Esophagus squamous epithelium (tissue), 5 donors: ENCODE data around the gene ITPR2. TPM values are rescaled to one million over a fixed set of nuclear protein-coding genes. Genes with fewer than 3 reads are reported as not detected.

Source experiments
- DNase-seq: peaks from one replicate; lab custom pipeline; 2025; lab: John Stamatoyannopoulos, UW
- H3K27ac ChIP-seq, 4 donors: fragments of 200-600 bp; sonication (generic); one replicate each; pipeline ENCODE4 v1.5.1; 2016 to 2019; ENCODE audit warnings: mild to moderate bottlenecking in 1 of 4
- H3K27me3 ChIP-seq, 4 donors: fragments of 200-600 bp; sonication (generic); 1 replicate in 3 of 4; 2 replicates in 1 of 4; pipeline versions ENCODE4 v1.5.1 to v1.6.0; 2017 to 2021; ENCODE audit warnings: antibody characterized with exemption in 1 of 4
- H3K36me3 ChIP-seq, 3 donors: fragments of 200-600 bp; sonication (generic); one replicate each; pipeline ENCODE4 v1.5.1; 2016 to 2019
- H3K4me1 ChIP-seq, 3 donors: fragments of 200-600 bp; sonication (generic); one replicate each; pipeline ENCODE4 v1.5.1; 2017 to 2019
- H3K4me3 ChIP-seq, 4 donors: fragments of 200-600 bp; sonication (generic); 1 replicate in 3 of 4; 2 replicates in 1 of 4; pipeline ENCODE4 v1.5.1; 2016 to 2019; ENCODE audit warnings: mild to moderate bottlenecking in 2 of 4, moderate library complexity in 1 of 4
- H3K9me3 ChIP-seq, 3 donors: fragments of 200-600 bp; sonication (generic); one replicate each; pipeline ENCODE4 v1.5.1; 2016 to 2019
- POLR2A ChIP-seq, 4 donors: fragments of 450-650 bp; IDR thresholded peaks; one replicate each; pipeline ENCODE4 v1.6.1; 2017; ENCODE audit warnings: antibody characterized with exemption in 4 of 4, mild to moderate bottlenecking in 4 of 4, moderate library complexity in 3 of 4
- WGBS, 2 donors: methylation state at CpG; one replicate each; pipeline ENCODE4 v1.1.5; 2018; 5-methylcytosine and 5-hydroxymethylcytosine counted together
- intact Hi-C: fragments of 100-400 bp; cut with DNase I; formaldehyde crosslinking; loops from one replicate; pipeline ENCODE4 v1.15.0; 2022
- total RNA-seq, 4 donors: library from RNA; depleted of rRNA; stranded (reverse); fragments of >200 nt; gene quantifications; one replicate each; pipeline ENCODE4 v1.1.0, GENCODE V29; 2016
- TF ChIP-seq, protein P1 (sequence below), 6 experiments: fragments of 450-650 bp in 4 of 6; fragments of 200-600 bp in 2 of 6; sonication (generic) in 2 of 6; IDR thresholded peaks; one replicate each; pipeline ENCODE4 v1.5.1; 2016 to 2019; ENCODE audit warnings: antibody characterized with exemption in 6 of 6, mild to moderate bottlenecking in 4 of 6, moderate library complexity in 4 of 6
- donor health status: DM: yes; HTN: yes; CAD: no.

ITPR2 gene
- total RNA-seq, 4 donors from 2014 or later, result 30.7 to 49.3 (median 37.6) TPM

DNA sequence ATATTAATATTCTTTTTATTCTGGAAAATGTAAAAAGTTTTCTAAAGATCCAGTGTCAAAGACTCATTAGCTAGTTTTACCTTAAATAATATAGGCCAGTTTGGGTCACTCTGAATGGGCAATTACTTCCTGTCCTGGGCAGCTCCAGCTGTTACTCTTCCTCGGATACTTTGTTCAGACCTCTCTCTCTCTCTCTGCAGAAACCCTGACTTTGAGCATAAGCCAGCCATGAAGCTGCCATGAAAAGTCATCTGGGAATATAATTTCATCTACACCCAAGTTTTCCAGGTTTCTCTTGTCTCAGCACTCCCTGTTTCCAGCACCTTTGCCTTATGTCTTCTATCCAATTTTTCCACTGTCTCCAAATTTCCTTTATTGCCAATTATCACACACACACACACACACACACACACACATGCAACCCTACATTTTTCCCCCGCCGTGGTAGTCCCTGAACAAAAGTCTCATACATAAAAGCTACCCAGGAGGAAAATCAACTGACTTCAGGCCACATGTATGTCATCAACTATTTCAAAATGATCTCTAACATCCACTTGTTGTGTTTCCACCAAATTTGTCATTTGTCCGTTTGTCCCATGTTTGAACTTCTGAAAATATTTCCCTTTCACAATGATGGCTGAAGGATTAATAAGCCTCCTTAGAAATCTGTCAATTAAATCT, 319.5 kb downstream of the ITPR2 start:
- TF ChIP-seq, protein P1, sequence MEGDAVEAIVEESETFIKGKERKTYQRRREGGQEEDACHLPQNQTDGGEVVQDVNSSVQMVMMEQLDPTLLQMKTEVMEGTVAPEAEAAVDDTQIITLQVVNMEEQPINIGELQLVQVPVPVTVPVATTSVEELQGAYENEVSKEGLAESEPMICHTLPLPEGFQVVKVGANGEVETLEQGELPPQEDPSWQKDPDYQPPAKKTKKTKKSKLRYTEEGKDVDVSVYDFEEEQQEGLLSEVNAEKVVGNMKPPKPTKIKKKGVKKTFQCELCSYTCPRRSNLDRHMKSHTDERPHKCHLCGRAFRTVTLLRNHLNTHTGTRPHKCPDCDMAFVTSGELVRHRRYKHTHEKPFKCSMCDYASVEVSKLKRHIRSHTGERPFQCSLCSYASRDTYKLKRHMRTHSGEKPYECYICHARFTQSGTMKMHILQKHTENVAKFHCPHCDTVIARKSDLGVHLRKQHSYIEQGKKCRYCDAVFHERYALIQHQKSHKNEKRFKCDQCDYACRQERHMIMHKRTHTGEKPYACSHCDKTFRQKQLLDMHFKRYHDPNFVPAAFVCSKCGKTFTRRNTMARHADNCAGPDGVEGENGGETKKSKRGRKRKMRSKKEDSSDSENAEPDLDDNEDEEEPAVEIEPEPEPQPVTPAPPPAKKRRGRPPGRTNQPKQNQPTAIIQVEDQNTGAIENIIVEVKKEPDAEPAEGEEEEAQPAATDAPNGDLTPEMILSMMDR (IDR thresholded peaks at IDR 0.05), result no peak
- TF ChIP-seq POLR2A (IDR thresholded peaks at IDR 0.05), result no peak

DNA sequence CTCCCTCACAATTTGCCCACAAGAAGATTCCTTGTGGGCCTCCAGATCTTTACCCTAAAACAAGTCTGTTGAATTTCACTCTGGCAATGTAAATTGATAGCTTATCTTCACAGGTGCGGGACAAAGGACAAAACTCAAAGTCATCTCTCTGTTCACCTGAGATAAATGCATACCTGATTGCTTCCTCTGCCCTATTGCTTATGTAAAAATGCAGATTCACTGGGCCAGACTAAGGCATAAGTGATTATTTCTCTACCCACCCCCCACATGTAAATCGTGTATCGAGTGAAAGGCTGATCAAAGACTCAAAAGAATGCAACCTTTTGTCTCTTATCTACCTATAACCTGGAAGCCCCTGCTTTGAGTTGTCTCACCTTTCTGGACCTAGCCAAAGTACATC, 320.8 kb downstream of the ITPR2 start:
- H3K4me3 ChIP-seq, result no peak overlapping the region
- H3K9me3 ChIP-seq, result no peaks in the 10 kb centered on the region
- intact Hi-C loops, result no loop called here
- no peaks in the 10 kb centered on the region for H3K27me3 ChIP-seq
- H3K4me1 ChIP-seq, result peaks cover 0 to 6% (median 0%) of the 10 kb centered on the region in 3 donors
- no peaks in the 10 kb centered on the region for H3K36me3 ChIP-seq
- no peak overlapping the region for H3K27ac ChIP-seq
- TF ChIP-seq POLR2A (IDR thresholded peaks at IDR 0.05), result no peak
- TF ChIP-seq, protein P1 (IDR thresholded peaks at IDR 0.05), result no peak
- 91 to 97% methylated on average over 3 of the region's 3 CpGs for WGBS, 2 donors
- no peak for DNase-seq

More for the DNA sequence above, 319.5 kb downstream of the ITPR2 start:
- H3K27ac ChIP-seq, result no peak overlapping the region
- no peaks in the 10 kb centered on the region for H3K36me3 ChIP-seq
- WGBS, 2 donors, result 81 to 84% methylated on average over 4 of the region's 4 CpGs
- H3K4me3 ChIP-seq, result no peak overlapping the region
- H3K27me3 ChIP-seq, result no peaks in the 10 kb centered on the region
- H3K9me3 ChIP-seq, result no peaks in the 10 kb centered on the region
- intact Hi-C loops, result no loop called here
- no peaks in the 10 kb centered on the region for H3K4me1 ChIP-seq
- DNase-seq, result no peak

- H3K9me3 ChIP-seq, result no peaks in the 10 kb centered on the region
- H3K36me3 ChIP-seq, result no peaks in the 10 kb centered on the region
- H3K4me1 ChIP-seq, result peaks cover 0 to 6% (median 0%) of the 10 kb centered on the region in 3 donors
- no peak overlapping the region for H3K4me3 ChIP-seq
- no peak overlapping the region for H3K27ac ChIP-seq
- no peaks in the 10 kb centered on the region for H3K27me3 ChIP-seq
- TF ChIP-seq, protein P1 (IDR thresholded peaks at IDR 0.05), result no peak
- TF ChIP-seq POLR2A (IDR thresholded peaks at IDR 0.05), result no peak
- 89 to 92% methylated on average over 2 of the region's 2 CpGs for WGBS, 2 donors
- DNase-seq, result no peak
- intact Hi-C loops, result no loop called here
Measured at GRCh38 chr12:26510354-26510674, 322.7 kb downstream of the ITPR2 start.

GRCh38 chr12:26507613-26508012, 325.4 kb downstream of the ITPR2 start:
- intact Hi-C loops, result no loop called here
- WGBS, 2 donors, result 60 to 74% methylated on average over 1 of the region's 1 CpG
- Histone ChIP-seq H3K4me3 (no peak overlapping the region), H3K9me3 (no peaks in the 10 kb centered on the region), H3K27ac (no peak overlapping the region), H3K36me3 (no peaks in the 10 kb centered on the region), H3K27me3 (no peaks in the 10 kb centered on the region), H3K4me1 (peaks cover 0 to 6% (median 0%) of the 10 kb centered on the region in 3 donors)
- no peak for TF ChIP-seq POLR2A (IDR thresholded peaks at IDR 0.05)
- TF ChIP-seq, protein P1 (IDR thresholded peaks at IDR 0.05), result no peak
- no peak for DNase-seq

DNA sequence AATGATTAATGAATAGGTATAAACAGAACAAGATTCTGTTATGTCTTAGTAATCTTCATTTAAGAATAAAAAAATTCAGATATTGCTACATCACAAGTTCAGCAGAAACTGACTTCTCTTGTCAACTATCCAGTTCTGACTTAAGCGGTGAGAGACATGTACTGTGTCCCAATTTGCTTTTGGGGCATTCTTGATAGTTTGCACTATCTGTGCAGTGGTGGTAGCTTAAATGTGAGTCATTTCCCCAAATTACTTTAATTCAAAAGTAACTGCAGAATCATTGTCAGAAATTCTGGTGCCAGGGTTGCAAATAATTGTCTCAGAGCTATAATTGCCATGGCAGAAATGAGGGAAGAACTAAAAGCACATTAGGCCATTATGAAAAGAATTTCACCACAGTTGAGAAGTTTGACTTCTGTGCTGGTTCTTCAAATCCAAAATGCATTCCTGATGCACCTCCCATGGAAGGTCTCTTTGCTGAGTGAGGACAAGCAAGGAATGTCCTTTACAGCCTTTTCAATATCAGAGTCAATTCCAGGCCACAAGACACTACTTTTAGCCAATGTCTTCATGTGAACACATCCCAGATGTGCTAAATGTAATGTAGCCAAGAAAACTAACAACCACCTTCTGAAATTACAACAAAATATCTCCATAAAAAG, 332.9 kb downstream of the ITPR2 start:
- no peak for DNase-seq
- Histone ChIP-seq H3K4me3 (no peak overlapping the region), H3K4me1 (peaks cover 0 to 24% (median 0%) of the 10 kb centered on the region in 3 donors), H3K27ac (no peak overlapping the region), H3K27me3 (no peaks in the 10 kb centered on the region), H3K9me3 (no peaks in the 10 kb centered on the region), H3K36me3 (no peaks in the 10 kb centered on the region)
- 59 to 60% methylated on average over 1 of the region's 1 CpG for WGBS, 2 donors
- intact Hi-C loops, result no loop called here
- TF ChIP-seq, protein P1 (IDR thresholded peaks at IDR 0.05), result no peak
- TF ChIP-seq POLR2A (IDR thresholded peaks at IDR 0.05), result no peak
